Erythroblast (primary cell): ENCODE results near the gene POF1B.
"Not testable (repeated sequence)": the region's sequence is repeated elsewhere in the genome, so short reads cannot be mapped to it uniquely, and the experiment has no call there.

Experiments used
- DNase-seq, 2 experiments: peaks; one replicate each; lab custom pipeline; 2025; lab: John Stamatoyannopoulos, UW
- GATA1 ChIP-seq: IDR thresholded peaks from 2 replicates; pipeline ENCODE4 v1.6.1; 2011; ENCODE audit warnings: low read depth, mild to moderate bottlenecking, control low read depth, low read length, moderate library complexity
- POLR2A ChIP-seq: IDR thresholded peaks from 2 replicates; pipeline ENCODE4 v1.6.1; 2011; ENCODE audit warnings: mild to moderate bottlenecking, low read length

Gene POF1B

GRCh38 chrX:85326234-85327059 lies 53.0 kb downstream of the POF1B start:
- no peak for DNase-seq
- TF ChIP-seq GATA1 (no peak), POLR2A (no peak)

GRCh38 chrX:85311348-85311747 lies 68.1 kb downstream of the POF1B start:
- DNase-seq, result not testable (repeated sequence)

- TF ChIP-seq POLR2A, result no peak
- no peak for TF ChIP-seq GATA1
- no peak for DNase-seq
Measured at GRCh38 chrX:85309717-85310116, 69.7 kb downstream of the POF1B start.

- TF ChIP-seq GATA1 (no peak), POLR2A (no peak)
- DNase-seq, result no peak
Measured at GRCh38 chrX:85303544-85303943, 75.9 kb downstream of the POF1B start.

GRCh38 chrX:85288992-85289723 lies 90.3 kb downstream of the POF1B start:
- TF ChIP-seq GATA1 (no peak), POLR2A (no peak)
- DNase-seq, result no peak

- not testable (repeated sequence) for DNase-seq
Measured at GRCh38 chrX:85285286-85285685, 94.2 kb downstream of the POF1B start.

- DNase-seq, result peak; percentile 43 to 52
- TF ChIP-seq POLR2A, result no peak
- TF ChIP-seq GATA1, result no peak
Measured at GRCh38 chrX:85244450-85245211, 134.8 kb downstream of the POF1B start.

- DNase-seq, result peak; percentile 65 to 67
Measured at GRCh38 chrX:85243761-85244449, 135.6 kb downstream of the POF1B start, which contains the start of the genes SATL1 and ZNF711. Gene SATL1, minus strand, starts transcription at chrX:85243779. Its CDS starts 134,811 bp downstream, at chrX:85108968. Gene ZNF711, plus strand, starts transcription at chrX:85243991. Its CDS starts 3,582 bp downstream, at chrX:85247573.

GRCh38 chrX:85243155-85243554 lies 136.3 kb downstream of the POF1B start:
- peak; percentile 0 to 31 for DNase-seq
- TF ChIP-seq POLR2A (no peak), GATA1 (no peak)

More at GRCh38 chrX:85243761-85244449, 135.6 kb downstream of the POF1B start, which contains the start of the genes SATL1 and ZNF711:
- TF ChIP-seq POLR2A, result no peak
- TF ChIP-seq GATA1, result no peak
